DMS53 treated with DMSO at 0.1 percent for 48 hours (cell line): ENCODE measurements around the gene GBP3.
"Not testable (repeated sequence)": the region's sequence is repeated elsewhere in the genome, so short reads cannot be mapped to it uniquely, and the experiment has no call there.

Experiments
- DNase-seq: peaks from one replicate; lab custom pipeline; 2025; ENCODE audit not compliant: unreplicated experiment; lab: John Stamatoyannopoulos, UW

GBP3 gene

DNA sequence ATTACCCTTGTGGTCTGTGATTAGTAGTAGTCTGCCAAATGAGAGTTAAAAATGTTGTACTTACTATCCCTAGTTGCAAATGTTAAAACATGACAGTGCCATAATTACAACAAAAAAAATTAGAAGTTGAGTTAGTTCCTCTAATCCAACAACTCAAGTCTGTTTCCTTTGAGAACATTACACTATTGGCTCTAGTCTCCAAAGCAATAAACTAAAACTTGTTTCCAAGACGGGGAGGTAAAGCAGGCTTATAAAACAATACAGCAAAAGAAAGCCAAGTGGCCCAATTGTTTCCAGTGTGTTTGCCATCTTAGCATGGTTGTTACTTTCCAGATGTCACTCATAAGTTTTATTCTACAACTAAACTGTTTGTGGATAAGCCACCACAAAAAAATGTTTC, 41.8 kb downstream of the GBP3 start:
- DNase-seq: no peak

- DNase-seq: no peak
These were observed 42.9 kb downstream of the GBP3 start for GRCh38 chr1:88979749-88980116.

GRCh38 chr1:88979054-88979748, 43.5 kb downstream of the GBP3 start:
- DNase-seq: no peak

- no peak for DNase-seq
These were observed 46.4 kb downstream of the GBP3 start for GRCh38 chr1:88976235-88976634.

DNA sequence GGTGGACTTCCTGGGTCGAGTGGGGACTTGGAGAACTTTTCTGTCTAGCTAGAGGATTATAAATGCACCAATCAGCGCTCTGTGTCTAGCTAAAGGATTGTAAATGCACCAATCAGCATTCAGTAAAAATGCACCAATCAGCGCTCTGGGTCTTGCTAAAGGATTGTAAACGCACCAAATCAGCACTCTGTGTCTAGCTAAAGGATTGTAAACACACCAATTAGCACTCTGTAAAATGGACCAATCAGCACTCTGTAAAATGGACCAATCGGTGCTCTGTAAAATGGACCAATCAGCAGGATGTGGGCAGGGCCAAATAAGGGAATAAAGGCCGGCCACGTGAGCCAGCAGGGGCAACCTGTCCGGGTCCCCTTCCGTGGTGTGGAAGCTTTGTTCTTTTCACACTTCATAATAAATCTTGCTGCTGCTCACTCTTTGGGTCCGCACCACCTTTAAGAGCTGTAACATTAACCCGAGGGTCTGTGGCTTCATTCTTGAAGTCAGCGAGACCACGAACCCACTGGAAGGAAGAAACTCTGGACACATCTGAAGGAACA, 48.0 kb downstream of the GBP3 start:
- not testable (repeated sequence) for DNase-seq

DNA sequence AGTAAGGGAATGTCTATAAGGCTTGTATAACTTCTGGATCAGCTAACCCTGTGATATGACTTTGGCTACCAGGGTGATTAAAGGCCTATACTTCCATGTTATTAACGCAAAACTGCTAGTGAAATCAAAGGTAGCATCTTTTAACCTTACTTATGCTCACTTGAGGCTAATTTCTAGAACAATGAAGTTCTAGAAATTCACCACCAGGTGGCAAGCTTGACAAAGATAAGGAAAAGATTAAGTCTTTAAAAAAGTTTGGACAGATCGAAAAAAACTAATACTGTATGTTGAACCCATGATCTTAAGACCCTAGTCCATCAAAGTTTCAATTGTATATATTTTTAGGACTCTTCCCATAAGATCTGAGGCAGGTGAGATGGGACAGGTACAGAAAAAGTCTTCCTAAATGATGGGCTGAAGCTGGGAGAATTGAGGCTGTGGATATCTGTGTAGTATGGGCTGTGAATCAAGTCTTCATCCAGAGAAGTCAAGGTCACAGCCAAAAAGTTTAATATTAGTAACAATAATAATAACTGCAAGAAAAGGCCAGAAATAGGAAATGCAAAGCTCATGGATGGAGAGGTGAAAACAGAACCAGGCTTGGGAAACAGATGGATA, 49.0 kb downstream of the GBP3 start:
- DNase-seq: peak; percentile 35

DNA sequence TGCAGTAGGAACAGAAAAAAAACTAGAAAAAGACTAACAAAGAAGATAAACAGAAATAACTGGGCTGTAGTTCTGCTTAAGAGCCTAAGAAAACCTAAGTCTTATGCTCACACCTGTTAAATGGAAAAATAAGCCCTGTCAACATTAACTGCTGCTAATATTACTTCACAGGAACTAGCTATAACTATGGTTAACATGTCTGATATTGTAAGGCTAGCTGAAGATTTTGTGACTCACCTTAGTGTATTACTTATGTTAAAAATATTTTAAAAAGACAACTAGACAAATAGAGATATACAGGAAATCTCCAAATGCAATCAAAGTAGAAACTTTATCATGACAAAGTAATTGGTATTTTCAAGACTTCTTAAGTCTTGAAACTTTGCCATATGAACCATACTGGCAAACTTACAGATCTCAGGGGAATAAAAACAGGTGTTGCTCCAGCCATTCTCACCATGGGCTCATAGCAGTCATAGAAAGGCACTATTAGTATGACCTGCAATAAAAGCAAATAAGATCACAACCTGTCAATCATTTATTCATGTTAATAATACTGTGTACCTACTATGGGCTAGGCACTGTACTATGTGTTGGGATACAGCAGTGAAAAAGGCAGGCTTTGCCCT, 60.9 kb downstream of the GBP3 start:
- no peak for DNase-seq

- no peak for DNase-seq
These were observed 61.6 kb downstream of the GBP3 start for GRCh38 chr1:88961081-88961480.
